K562 treated with DMSO at 1 percent for 4 hours (cell line): ENCODE measurements around the gene KIF2A. TPM values are rescaled to one million over a fixed set of nuclear protein-coding genes. Genes with fewer than 3 reads are reported as not detected.

Experiments used
- total RNA-seq: library from RNA; unstranded; fragments of 300-600 nt; gene quantifications from 2 replicates; pipeline ENCODE4 v1.2.3, GENCODE V29; 2022; ENCODE audit not compliant: insufficient read depth

The KIF2A gene
- total RNA-seq = 33.8 and 36.4 TPM in 2 replicates

GRCh38 chr5:62305715-62306322 lies at the start of gene KIF2A:
Gene KIF2A (plus strand): TSS chr5:62306206. CDS start chr5:62306473, 267 bp downstream.

GRCh38 chr5:62403411-62404250 lies 97.6 kb downstream of the KIF2A start, which contains the start of gene DIMT1:
Gene DIMT1 (minus strand): TSS chr5:62403905. CDS start chr5:62403772, 133 bp downstream.

GRCh38 chr5:62412549-62413329 lies 106.7 kb downstream of the KIF2A start, which contains the start of gene IPO11:
Gene IPO11 (plus strand): TSS chr5:62412763. CDS start chr5:62437280, 24,517 bp downstream.

Other genes with a start within 250 kb of the KIF2A start
- gene DIMT1, start 97.7 kb downstream of the KIF2A start, total RNA-seq = 20.3 and 31.5 TPM in 2 replicates
- gene IPO11, start 106.6 kb downstream of the KIF2A start, total RNA-seq = 20.5 and 22.7 TPM in 2 replicates